Activated naive CD4-positive, alpha-beta T cell treated with anti-CD3 and anti-CD28 coated beads for 36 hours (primary cell): ENCODE data around the gene HOXC10. TPM values are rescaled to one million over a fixed set of nuclear protein-coding genes. Genes with fewer than 3 reads are reported as not detected.

Source experiments
- CTCF ChIA-PET: fragments of 350-600 bp; sonication (Branson Sonifier 250); formaldehyde crosslinking; loops from one replicate; lab custom pipeline; 2021; ENCODE audit warnings: antibody characterized with exemption; lab: Charles Lee
- DNase-seq: peaks from one replicate; pipeline ENCODE4 v3.0.0-alpha.2; 2020
- H3K27ac Mint-ChIP-seq: one replicate; pipeline ENCODE4 v1.8.0; 2021; ENCODE audit warnings: mild to moderate bottlenecking, mixed read lengths
- H3K27me3 Mint-ChIP-seq: one replicate; pipeline ENCODE4 v1.8.0; 2021; ENCODE audit warnings: low read depth, mixed read lengths
- H3K36me3 Mint-ChIP-seq: one replicate; pipeline ENCODE4 v1.8.0; 2021; ENCODE audit warnings: low read depth, mixed read lengths
- H3K4me1 Mint-ChIP-seq: one replicate; pipeline ENCODE4 v1.8.0; 2021; ENCODE audit warnings: low read depth, mixed read lengths
- H3K4me3 Mint-ChIP-seq: one replicate; pipeline ENCODE4 v1.8.0; 2021; ENCODE audit warnings: mild to moderate bottlenecking, moderate library complexity, mixed read lengths
- H3K9me3 Mint-ChIP-seq: one replicate; pipeline ENCODE4 v1.8.0; 2021; ENCODE audit warnings: mixed read lengths
- intact Hi-C: fragments of 100-400 bp; cut with micrococcal nuclease; formaldehyde crosslinking; loops from one replicate; pipeline ENCODE4 v1.15.1; 2023
- total RNA-seq, 2 experiments: library from RNA; stranded (reverse); gene quantifications; one replicate each; pipeline ENCODE4 v1.2.3, GENCODE V29; 2021

The HOXC10 gene
- total RNA-seq, 2 experiments from 2014 or later, result not detected

DNA sequence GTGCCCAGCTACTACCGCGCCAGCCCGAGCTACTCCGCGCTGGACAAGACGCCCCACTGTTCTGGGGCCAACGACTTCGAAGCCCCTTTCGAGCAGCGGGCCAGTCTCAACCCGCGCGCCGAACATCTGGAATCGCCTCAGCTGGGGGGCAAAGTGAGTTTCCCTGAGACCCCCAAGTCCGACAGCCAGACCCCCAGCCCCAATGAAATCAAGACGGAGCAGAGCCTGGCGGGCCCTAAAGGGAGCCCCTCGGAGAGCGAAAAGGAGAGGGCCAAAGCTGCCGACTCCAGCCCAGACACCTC, 697 bp downstream of the HOXC10 start:
- Mint-ChIP-seq H3K27me3 (peaks cover 91% of the 10 kb centered on the region), H3K9me3 (no peaks in the 10 kb centered on the region), H3K4me1 (peaks cover 33% of the 10 kb centered on the region), H3K27ac (no peak overlapping the region), H3K36me3 (no peaks in the 10 kb centered on the region), H3K4me3 (peak overlapping the region; percentile 38)
- no peak for DNase-seq
- intact Hi-C loops, result loop anchor here (1.0 to 5.0 kb wide), 9 partner anchors 11 to 297 kb away; partner anchors contain the start of genes CBX5, HNRNPA1, HOXC12 and HOXC9
- CTCF ChIA-PET, result interaction anchor here (0.5 to 4.9 kb wide), 11 partner anchors 14 to 465 kb away, joined by 3 to 38 read pairs (median 5); partner anchors contain the start of genes HOXC8 and HOXC9

DNA sequence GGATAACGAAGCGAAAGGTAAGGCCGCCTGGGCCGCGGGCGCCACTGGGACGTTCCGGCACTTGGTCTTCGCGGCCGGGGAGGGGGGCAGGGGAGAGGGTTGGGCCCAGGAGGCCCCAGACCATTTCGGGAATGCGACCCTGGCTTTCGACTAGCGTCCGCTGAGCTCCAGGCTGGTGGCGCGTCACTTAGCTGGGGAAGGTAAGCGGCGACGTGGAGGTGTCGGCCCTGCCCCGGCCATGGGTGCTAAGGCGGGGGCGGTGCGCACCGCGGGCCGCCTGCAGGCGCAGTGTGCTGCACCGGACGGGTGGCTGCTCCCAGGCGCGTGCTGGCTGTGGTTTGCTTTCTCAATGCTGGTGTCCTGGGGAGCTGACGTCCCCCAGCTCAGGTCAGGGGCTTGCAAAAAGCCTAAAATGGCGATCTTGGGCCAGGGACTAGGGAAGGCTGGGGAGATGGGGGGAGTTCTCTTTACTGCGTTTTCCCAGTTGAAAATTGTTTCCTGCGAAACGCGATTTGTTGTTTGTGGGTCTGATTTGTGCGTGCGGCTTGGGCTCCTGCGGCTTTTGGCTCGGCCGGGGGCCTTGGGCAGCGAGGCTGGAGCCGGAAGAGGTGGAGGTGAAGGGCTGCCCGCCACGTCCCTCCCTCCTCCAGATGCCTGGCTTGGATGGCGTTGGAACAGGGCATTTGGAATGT, 1.2 kb downstream of the HOXC10 start:
- H3K36me3 Mint-ChIP-seq, result no peaks in the 10 kb centered on the region
- H3K9me3 Mint-ChIP-seq, result no peaks in the 10 kb centered on the region
- no peak for DNase-seq
- no peak overlapping the region for H3K4me3 Mint-ChIP-seq
- H3K4me1 Mint-ChIP-seq, result peaks cover 33% of the 10 kb centered on the region
- no peak overlapping the region for H3K27ac Mint-ChIP-seq
- peaks cover 91% of the 10 kb centered on the region for H3K27me3 Mint-ChIP-seq
- intact Hi-C loops, result loop anchor here (1.0 to 5.0 kb wide), 9 partner anchors 10 to 296 kb away; partner anchors contain the start of genes CBX5, HNRNPA1, HOXC12 and HOXC9
- CTCF ChIA-PET, result interaction anchor here (0.5 to 4.9 kb wide), 10 partner anchors 12 to 464 kb away, joined by 3 to 38 read pairs (median 4); partner anchors contain the start of genes HOXC8 and HOXC9

DNA sequence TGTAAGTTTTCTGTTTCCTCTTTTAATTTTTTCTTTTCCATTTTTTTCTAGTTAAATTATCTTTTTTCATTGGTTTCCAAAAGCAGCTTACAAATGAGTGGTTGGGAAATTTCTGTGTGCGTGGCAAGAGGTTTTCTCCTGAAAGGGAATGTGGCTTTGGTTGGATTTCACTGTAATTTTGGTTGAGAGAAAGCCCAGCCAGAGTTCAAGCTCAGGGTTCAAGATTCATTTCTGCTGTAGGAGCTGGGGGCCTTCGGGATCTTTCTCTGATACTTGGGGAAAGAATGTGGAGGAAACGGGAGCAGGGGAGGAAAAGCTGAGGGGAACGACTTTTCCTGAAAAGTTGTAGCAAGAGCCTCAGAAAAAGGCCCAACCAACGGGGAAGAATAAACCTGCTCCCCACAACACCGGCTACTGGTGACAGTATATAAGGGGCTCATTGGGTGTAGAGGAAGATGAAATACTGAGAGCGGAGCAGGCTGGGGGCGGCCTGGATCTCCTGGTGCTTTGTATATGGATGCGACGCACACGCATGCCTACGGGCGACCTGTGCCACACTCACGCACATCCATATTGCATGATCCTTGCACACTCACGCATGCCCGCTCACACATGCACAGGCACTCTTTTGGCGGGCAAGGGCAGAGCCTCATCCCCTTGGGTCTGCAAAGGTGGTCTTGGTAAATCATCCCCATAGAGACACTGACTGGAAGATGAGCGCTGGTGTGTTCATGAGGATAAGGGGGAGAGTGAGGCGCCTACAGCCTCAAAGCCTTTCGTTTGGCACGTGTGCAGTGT, 1.9 kb downstream of the HOXC10 start:
- Mint-ChIP-seq H3K27ac (no peak overlapping the region), H3K4me3 (no peak overlapping the region), H3K27me3 (peaks cover 89% of the 10 kb centered on the region), H3K9me3 (no peaks in the 10 kb centered on the region), H3K36me3 (no peaks in the 10 kb centered on the region), H3K4me1 (peaks cover 33% of the 10 kb centered on the region)
- intact Hi-C loops, result loop anchor here (5.0 kb wide), 3 partner anchors 35 to 295 kb away; partner anchors contain the start of genes CBX5, HNRNPA1 and HOXC12
- DNase-seq, result no peak
- CTCF ChIA-PET, result interaction anchor here (0.7 to 4.9 kb wide), 6 partner anchors 11 to 273 kb away, joined by 3 to 38 read pairs (median 4); partner anchors contain the start of gene HOXC8

DNA sequence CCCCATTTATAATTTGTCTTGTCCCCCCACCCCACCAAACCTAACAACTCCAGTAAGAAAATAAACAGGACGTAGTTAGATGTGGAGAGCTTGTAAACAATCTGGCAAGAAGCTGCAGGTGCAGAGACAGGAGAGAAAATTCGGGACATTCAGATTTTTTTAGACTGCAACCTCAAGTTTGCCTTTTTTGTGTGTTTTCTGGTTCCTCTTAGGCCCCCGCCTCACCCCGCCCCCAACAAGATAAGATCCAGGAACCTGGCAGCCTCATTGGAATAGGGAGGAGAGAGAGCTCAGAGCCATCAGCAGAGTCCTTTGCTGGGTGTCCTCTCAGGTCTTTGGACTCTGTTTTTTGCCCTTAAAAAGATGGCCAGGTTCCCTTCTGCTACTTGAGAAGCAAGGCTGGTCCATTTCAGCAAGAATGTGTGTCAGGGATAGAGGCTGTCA, 2.9 kb downstream of the HOXC10 start:
- CTCF ChIA-PET, result interaction anchor here (1.2 to 4.9 kb wide), 9 partner anchors 10 to 221 kb away, joined by 4 to 38 read pairs (median 4); partner anchors contain the start of genes HOXC5 and HOXC8
- H3K27me3 Mint-ChIP-seq, result peaks cover 88% of the 10 kb centered on the region
- H3K36me3 Mint-ChIP-seq, result no peaks in the 10 kb centered on the region
- no peak overlapping the region for H3K27ac Mint-ChIP-seq
- no peak for DNase-seq
- H3K9me3 Mint-ChIP-seq, result no peaks in the 10 kb centered on the region
- intact Hi-C loops, result loop anchor here (5.0 kb wide), 3 partner anchors 36 to 294 kb away; partner anchors contain the start of genes CBX5, HNRNPA1 and HOXC12
- H3K4me1 Mint-ChIP-seq, result peaks cover 33% of the 10 kb centered on the region
- no peak overlapping the region for H3K4me3 Mint-ChIP-seq

DNA sequence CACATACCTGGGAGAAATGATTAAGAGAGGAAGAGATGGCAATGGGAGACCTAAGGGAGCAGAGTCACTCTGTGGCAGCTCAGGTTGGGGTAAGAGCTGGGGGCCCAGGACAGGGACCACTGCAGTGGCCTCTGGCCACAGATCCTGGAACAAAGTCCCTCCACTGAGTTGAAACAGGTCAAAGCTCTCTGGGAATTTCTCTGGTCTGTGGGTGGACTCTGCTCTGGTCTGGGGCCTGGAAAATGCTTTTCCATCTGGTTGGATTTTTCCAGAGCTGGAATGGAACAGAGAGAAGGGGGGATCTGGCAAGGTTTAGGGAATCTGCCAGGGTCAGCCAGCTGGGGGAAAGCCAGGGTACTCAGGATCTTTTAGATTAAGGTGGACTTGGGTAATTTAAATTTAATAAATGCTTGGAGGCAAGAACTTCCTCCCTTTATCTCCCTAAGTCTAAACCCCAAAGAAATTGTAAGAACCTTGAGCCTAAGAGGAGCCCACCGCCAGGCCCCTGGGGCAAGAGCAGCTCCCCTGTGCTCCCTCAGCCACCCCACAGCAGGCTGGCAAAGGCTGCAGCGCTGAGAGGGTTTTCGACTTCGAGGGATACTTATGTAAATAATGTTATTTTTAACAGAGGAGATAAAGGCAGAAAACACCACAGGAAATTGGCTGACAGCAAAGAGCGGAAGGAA, 3.7 kb downstream of the HOXC10 start:
- Mint-ChIP-seq H3K27ac (no peak overlapping the region), H3K4me1 (peaks cover 33% of the 10 kb centered on the region), H3K36me3 (no peaks in the 10 kb centered on the region), H3K27me3 (peaks cover 88% of the 10 kb centered on the region), H3K4me3 (no peak overlapping the region), H3K9me3 (no peaks in the 10 kb centered on the region)
- intact Hi-C loops, result loop anchor here (5.0 kb wide), 3 partner anchors 36 to 294 kb away; partner anchors contain the start of genes CBX5, HNRNPA1 and HOXC12
- CTCF ChIA-PET, result interaction anchor here (0.9 to 4.9 kb wide), 8 partner anchors 17 to 220 kb away, joined by 3 to 38 read pairs (median 4); partner anchors contain the start of genes HOXC5 and HOXC8
- no peak for DNase-seq

DNA sequence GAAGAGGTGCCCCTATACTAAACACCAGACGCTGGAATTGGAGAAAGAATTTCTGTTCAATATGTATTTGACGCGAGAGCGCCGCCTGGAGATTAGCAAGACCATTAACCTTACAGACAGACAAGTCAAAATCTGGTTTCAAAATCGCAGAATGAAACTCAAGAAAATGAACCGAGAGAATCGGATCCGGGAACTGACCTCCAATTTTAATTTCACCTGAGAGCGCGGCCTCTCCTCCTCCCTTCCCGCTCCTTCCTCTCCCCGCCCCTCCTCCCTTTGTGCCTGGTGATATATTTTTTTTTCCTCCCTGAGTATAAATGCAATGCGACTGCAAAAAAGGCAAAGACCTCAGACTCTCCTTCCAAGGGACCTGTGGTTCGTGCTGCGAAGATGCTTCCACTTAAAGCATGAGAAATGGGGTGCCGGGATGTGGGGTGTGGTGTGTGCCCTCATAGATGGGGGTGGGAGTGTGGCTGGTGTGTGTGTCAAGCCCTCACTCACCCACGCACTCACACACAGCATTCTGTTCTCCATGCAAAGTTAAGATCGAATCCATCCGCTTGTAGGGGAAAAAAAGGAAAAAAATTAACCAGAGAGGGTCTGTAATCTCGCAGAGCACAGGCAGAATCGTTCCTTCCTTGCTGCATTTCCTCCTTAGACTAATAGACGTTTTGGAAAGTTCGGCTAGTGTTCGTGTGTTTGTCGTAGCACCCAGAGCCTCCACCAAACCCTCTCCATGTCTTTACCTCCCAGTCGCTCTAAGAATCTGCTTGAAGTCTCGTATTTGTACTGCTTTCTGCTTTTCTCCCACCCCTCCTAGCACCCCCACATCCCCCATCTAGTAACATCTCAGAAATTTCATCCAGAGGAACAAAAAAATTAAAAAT, 4.5 kb downstream of the HOXC10 start:
- H3K4me3 Mint-ChIP-seq, result no peak overlapping the region
- H3K36me3 Mint-ChIP-seq, result peaks cover 2% of the 10 kb centered on the region
- intact Hi-C loops, result loop anchor here (5.0 kb wide), 3 partner anchors 37 to 293 kb away; partner anchors contain the start of genes CBX5, HNRNPA1 and HOXC12
- peak overlapping the region; percentile 19 for H3K27ac Mint-ChIP-seq
- DNase-seq, result peak; percentile 66
- H3K4me1 Mint-ChIP-seq, result peaks cover 38% of the 10 kb centered on the region
- CTCF ChIA-PET, result interaction anchor here (1.7 to 4.9 kb wide), 3 partner anchors 17 to 216 kb away, joined by 4 to 38 read pairs (median 4); partner anchors contain the start of gene HOXC8
- peaks cover 91% of the 10 kb centered on the region for H3K27me3 Mint-ChIP-seq
- H3K9me3 Mint-ChIP-seq, result no peaks in the 10 kb centered on the region

DNA sequence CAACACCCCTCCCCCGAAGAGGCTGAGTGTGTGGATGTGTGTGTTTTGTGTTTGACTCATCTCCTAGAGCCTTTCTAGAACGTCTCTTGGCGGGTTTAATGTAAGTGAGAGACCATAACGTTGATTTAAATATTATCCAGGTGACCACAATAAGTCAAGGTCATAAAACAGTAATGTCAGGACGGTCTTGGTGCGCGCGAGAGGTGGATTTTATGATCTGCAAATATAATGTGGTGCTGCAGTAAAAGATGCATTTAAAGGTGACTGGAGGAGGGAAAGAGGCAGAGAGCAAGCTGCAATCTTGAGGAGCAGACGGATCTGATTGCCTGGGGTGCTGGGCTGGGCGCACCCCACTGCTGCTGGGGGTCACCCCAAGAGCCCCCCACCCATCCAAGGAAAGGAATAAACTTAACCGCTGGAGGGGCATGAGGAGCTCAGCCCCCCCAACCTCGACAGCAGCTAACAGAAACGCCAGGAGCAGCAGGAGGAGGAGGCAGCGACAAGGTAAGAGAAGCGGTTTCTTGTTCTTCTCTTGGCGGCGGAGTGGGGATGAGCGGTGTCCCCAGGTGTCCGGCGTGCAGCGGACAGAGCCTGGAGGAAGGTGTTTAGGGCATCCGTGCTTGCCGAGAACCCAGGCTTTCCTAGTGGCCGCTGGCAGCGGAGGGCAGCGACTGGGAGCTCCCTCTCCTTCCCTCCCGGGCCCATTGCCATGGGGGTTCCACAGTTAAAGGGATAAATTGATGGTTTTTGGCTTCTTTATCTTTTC, 5.5 kb downstream of the HOXC10 start:
- CTCF ChIA-PET, result interaction anchor here (1.0 to 2.1 kb wide), 5 partner anchors 14 to 226 kb away, joined by 3 to 8 read pairs (median 3); partner anchors contain the start of genes HOXC5 and HOXC8
- no peak overlapping the region for H3K4me3 Mint-ChIP-seq
- H3K4me1 Mint-ChIP-seq, result peaks cover 38% of the 10 kb centered on the region

DNA sequence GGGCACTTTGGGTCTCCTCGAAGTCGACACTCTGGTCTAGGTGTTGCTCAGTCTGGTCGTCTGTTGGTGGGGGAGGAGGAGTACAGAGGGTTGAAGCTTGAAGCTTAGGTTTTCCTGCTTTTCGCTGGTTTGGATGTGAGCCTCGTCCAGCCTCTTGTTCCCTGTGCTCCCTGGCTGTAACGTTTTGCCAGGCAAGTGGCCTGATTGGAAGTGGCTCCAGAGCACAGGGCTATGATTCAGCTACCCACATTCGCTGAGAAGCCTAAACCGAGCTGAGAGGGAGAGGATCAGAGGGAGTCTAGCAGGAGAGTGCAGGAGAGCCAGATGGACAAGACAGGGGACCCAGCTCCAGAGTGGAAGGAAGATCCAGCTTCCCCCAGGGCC, 6.1 kb downstream of the HOXC10 start:
- Mint-ChIP-seq H3K4me3 (no peak overlapping the region), H3K36me3 (peaks cover 2% of the 10 kb centered on the region), H3K27ac (no peak overlapping the region), H3K9me3 (no peaks in the 10 kb centered on the region), H3K4me1 (peaks cover 41% of the 10 kb centered on the region), H3K27me3 (peaks cover 87% of the 10 kb centered on the region)
- CTCF ChIA-PET, result interaction anchor here (0.6 to 2.1 kb wide), 6 partner anchors 13 to 226 kb away, joined by 3 to 8 read pairs (median 3); partner anchors contain the start of genes HOXC5 and HOXC8
- no peak for DNase-seq
- intact Hi-C loops, result no loop called here

More for the DNA sequence above, 5.5 kb downstream of the HOXC10 start:
- DNase-seq, result no peak
- Mint-ChIP-seq H3K36me3 (peaks cover 2% of the 10 kb centered on the region), H3K27ac (no peak overlapping the region), H3K9me3 (no peaks in the 10 kb centered on the region), H3K27me3 (peaks cover 91% of the 10 kb centered on the region)
- intact Hi-C loops, result no loop called here

DNA sequence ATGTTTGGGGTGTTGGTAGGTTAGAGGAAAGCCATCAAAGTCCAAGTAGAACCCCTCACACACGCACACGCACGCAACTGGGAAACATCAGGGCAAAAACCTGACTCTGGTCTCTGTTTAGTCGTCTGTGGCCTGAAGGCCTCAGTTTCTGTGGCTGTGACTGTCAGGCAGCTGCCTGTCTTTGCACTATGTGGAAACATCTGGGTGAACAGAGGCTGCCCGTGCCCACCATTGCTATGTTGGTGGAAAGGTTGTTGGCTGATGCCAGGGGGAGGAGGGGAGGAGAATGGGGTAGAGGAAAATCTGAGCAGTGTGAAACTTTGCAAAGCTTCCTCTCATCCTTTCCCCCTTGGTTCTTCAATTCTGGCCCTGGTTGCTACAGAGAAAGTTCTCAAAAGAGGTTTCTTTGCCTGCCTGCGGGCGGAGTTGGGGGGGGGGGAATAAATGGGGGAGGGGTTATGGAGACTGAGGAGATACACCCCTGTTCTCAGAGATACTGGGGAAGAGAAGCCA, 7.5 kb downstream of the HOXC10 start:
- Mint-ChIP-seq H3K9me3 (no peaks in the 10 kb centered on the region), H3K27ac (no peak overlapping the region), H3K27me3 (peaks cover 81% of the 10 kb centered on the region), H3K4me1 (peaks cover 47% of the 10 kb centered on the region), H3K4me3 (no peak overlapping the region), H3K36me3 (peaks cover 2% of the 10 kb centered on the region)
- DNase-seq, result no peak
- intact Hi-C loops, result no loop called here
- CTCF ChIA-PET, result interaction anchor here (0.5 to 2.1 kb wide), 6 partner anchors 12 to 342 kb away, joined by 3 to 8 read pairs (median 6); partner anchors contain the start of gene HOXC8
